GM12873 (cell line): ENCODE data around the gene WDFY4.

ENCODE experiments used
- TF ChIP-seq, protein P1 (sequence below): IDR thresholded peaks from 2 replicates; pipeline ENCODE4 v1.5.1; 2012; ENCODE audit warnings: low read depth, mild to moderate bottlenecking, moderate library complexity, low read length, control low read depth; ENCODE audit not compliant: insufficient read depth; ENCODE audit errors: missing control alignments

WDFY4 gene

DNA sequence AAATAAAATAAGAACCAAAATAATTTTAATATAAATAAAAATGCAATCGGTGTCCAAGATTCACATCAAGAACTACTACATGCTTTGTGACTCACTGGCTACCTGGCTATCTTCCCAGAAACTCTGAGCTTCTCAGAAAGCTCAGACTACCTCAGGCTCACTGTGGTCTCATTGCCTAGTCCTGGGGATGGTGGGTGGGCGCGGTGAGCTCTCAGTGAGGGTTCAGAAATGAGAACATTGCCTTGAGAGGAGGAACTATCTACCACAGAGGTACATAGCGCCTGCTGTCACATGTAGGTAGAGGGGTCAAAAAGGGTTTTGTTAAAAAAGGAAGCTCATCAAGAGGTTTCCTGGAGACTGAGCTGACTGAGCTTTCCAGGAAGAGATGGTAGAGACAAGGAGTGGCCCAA, 108.0 kb downstream of the WDFY4 start:
- TF ChIP-seq, protein P1, sequence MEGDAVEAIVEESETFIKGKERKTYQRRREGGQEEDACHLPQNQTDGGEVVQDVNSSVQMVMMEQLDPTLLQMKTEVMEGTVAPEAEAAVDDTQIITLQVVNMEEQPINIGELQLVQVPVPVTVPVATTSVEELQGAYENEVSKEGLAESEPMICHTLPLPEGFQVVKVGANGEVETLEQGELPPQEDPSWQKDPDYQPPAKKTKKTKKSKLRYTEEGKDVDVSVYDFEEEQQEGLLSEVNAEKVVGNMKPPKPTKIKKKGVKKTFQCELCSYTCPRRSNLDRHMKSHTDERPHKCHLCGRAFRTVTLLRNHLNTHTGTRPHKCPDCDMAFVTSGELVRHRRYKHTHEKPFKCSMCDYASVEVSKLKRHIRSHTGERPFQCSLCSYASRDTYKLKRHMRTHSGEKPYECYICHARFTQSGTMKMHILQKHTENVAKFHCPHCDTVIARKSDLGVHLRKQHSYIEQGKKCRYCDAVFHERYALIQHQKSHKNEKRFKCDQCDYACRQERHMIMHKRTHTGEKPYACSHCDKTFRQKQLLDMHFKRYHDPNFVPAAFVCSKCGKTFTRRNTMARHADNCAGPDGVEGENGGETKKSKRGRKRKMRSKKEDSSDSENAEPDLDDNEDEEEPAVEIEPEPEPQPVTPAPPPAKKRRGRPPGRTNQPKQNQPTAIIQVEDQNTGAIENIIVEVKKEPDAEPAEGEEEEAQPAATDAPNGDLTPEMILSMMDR: no peak

DNA sequence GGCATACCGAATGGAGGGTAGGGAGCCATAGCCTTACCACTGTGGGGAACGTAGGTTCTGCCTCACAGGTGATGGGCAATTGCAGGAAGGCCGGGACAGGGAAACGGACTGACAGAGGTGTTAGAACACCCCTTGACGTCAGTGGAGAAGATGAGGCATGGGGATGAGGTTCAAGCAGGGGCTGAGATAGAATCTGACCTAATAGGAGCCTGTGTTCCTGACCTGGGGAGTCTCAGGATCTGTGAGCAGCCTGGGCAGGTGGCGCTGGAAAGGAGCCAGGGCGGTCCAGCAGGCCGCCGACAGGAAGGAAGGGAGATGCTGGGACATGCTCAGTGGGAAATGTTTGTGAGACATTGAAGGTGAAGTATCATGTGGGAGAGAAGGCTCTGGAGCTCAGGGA, 109.4 kb downstream of the WDFY4 start:
- TF ChIP-seq, protein P1: no peak

DNA sequence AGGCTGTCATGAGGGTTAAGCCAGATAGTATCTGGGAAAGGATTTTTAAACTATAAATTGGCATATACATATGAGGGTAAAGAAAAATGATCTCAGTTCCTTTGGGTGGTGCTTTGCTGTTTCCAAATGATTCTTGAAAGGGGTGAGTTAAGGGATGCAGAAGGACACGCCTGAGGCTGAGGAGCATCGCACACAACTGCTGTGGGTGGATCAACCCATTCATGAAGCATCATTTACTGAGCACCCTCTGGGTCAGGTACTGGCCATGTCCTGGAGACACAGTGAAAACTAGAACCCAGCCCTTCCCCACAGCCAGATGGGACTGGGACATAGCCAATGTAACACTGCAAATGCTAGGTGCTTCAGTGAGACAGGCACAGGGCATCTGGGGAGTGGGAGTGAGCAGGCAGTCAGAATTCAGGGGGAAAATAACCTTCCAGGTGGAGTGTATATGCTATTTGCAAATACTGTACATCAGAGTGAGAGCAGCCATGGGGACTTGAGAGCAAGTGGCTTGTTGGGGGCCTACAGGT, 112.1 kb downstream of the WDFY4 start:
- TF ChIP-seq, protein P1: no peak

DNA sequence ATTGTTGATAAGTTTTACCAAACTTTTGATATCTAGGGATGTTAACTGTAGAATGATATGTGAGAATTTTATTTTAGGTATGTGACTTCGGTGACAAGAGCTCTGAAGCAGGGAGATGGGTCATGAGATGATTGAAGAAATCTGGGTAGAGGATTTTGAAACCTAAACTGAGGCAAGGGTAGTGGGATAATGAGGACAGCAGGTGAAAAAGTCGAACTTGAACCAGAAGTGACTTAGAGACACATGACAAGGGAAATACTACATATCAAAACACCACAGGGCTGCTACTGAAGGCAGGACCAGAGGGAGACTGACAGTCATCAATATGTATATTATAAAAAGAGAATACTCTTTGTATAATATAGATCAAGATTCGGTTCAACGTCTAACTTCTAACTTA, 113.2 kb downstream of the WDFY4 start:
- TF ChIP-seq, protein P1: no peak

DNA sequence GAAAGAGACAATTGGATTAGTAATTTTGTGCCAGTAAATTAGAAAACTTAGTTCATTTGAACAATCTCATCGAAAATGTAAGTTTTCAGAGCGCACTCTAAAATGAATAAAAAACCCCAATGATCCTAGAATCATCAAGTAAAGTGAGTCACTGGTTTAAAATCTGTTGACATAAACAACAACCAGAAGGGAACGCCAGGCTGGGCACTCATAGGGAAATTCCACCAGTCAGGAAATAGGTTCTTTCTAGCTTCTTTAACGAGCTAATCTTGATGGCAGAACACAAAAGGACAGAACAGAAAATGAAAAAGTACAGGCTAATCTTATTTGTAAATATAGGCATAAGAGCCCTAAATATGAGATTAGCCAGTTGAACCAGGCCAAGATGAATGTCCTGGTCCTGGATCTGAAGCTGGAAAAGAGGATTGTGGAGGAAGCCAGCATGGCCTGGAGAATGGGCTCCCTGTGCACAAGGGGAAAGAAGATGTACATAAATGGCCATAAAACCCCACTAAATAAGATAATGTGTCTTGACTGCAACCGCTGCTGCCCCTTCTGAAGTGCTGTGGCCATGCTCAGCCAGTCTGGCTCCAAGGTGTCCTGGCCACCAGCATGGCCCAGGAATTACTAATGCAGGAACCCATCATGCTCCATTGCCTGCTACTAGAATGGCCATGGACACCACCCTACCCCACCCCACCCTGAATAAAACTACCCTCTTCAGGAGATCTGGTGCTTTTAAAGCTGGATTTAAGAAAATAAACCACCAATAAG, 114.0 kb downstream of the WDFY4 start:
- TF ChIP-seq, protein P1: no peak

DNA sequence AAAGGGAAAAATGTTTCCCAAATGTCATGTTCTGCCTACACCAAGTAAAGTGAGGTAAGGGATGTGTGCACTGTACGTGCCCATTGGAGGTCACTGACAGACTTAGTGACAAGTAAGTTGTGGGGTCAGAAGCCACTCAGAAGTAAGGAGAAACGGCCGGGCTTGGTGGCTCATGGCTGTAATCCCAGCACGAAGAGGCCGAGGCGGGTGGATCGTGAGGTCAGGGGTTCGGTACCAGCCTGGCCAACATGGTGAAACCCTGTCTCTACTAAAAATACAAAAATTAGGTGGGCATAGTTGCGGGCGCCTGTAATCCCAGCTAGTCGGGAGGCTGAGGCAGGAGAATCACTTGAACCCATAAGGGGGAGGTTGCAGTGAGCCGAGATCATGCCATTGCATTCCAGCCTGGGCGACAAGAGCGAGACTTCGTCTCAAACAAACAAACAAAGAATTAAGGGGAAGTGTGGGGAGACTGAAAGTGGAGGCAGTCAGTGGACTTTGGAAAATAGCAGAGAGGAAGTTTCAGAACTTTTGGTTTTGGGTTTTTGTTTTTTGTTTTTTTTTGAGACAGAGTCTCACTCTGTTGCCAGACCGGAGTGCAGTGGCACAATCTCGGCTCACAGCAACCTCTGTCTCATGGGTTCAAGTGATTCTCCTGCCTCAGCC, 114.8 kb downstream of the WDFY4 start:
- TF ChIP-seq, protein P1: no peak

DNA sequence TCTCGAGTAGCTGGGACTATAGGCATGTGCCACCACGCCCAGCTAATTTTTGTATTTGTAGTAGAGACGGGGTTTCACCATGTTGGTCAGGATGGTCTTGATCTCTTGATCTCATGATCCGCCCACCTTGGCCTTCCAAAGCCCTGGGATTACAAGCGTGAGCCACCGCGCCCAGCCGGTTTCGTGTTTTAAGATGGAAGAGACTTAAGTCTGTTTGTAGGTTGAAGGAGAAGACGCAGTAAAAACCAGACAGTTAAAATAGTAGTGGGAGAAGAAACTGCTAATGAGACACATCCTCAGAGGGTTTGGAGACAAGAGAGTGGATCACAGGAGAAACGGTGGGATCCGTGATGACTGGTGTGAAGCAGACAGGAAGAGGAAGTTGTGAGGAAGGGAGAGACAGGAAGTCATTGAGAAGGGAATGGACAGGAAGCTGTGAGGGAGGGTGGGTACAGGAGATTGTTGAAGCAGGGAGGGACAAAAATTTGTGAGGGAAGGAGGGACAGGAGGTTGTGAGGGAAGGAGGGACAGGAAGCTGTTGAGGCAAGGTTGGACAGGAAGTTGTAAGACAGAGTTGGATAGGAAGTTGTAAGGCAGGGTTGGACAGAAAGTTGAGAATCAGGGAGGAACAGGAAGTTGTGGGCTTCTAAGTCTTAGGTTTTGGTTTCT, 115.5 kb downstream of the WDFY4 start:
- TF ChIP-seq, protein P1: no peak
